Measurements from ENCODE around the gene SIRT4. TPM values are rescaled to one million over a fixed set of nuclear protein-coding genes. Genes with fewer than 3 reads are reported as not detected.

The SIRT4 gene
- total RNA-seq, 1 donor = 1.1 TPM

DNA sequence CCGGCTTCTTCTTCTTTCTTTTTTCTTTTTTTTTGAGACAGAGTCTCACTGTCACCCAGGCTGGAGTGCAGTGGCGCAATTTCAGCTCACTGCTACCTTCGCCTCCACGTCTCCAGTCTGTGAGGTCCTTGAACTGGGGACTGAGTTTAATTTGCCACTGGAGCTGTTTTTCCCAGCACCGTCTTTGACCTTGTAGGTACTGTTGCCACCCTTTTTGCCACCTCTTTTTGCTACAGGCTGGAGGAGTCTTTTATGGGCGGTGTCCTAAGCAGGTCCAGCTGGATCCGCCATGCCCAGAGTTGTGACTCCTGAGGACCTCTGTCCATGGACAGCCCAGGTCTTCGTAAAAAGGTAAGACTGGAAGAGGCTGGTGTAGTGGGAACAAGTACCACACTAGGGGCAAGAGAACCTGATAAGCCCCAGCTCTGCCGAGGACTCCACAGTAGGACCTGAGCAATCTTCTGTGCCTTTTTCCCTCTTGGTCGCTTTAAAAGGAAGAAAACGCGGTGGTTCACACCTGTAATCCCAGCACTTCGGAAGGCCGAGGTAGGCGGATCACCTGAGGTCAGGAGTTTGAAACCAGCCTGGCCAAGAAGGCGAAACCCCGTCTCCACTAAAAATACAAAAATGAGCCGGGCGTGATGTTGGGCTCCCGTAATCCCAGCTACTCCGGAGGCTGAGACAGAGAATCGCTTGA lies 11.4 kb upstream of the SIRT4 start:
- no peaks in the 10 kb centered on the region for H3K9me3 ChIP-seq (ENCODE audit: low read depth, low read length)
- H3K4me3 ChIP-seq (ENCODE audit: insufficient read depth, low read length) = peak overlapping the region; percentile 51
- peak overlapping the region; percentile 23 for H3K27ac ChIP-seq (ENCODE audit: low read depth, low read length)
- DNase-seq (ENCODE audit: insufficient read length, low spot score, missing footprints) = peak; percentile 49
- TF ChIP-seq, protein P1, sequence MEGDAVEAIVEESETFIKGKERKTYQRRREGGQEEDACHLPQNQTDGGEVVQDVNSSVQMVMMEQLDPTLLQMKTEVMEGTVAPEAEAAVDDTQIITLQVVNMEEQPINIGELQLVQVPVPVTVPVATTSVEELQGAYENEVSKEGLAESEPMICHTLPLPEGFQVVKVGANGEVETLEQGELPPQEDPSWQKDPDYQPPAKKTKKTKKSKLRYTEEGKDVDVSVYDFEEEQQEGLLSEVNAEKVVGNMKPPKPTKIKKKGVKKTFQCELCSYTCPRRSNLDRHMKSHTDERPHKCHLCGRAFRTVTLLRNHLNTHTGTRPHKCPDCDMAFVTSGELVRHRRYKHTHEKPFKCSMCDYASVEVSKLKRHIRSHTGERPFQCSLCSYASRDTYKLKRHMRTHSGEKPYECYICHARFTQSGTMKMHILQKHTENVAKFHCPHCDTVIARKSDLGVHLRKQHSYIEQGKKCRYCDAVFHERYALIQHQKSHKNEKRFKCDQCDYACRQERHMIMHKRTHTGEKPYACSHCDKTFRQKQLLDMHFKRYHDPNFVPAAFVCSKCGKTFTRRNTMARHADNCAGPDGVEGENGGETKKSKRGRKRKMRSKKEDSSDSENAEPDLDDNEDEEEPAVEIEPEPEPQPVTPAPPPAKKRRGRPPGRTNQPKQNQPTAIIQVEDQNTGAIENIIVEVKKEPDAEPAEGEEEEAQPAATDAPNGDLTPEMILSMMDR (IDR thresholded peaks at IDR 0.05; ENCODE audit: extremely low read depth, low read depth, low read length) = no peak
- peak overlapping the region; percentile 23 for H2AFZ ChIP-seq (ENCODE audit: low read length)
- no peaks in the 10 kb centered on the region for H4K20me1 ChIP-seq (ENCODE audit: insufficient read depth, low read length)
- no peaks in the 10 kb centered on the region for H3K36me3 ChIP-seq (ENCODE audit: insufficient read depth, low read length)
- H3K4me1 ChIP-seq (ENCODE audit: insufficient read depth, low read length) = peaks cover 16% of the 10 kb centered on the region
- H3K79me2 ChIP-seq (ENCODE audit: insufficient read depth, low read length) = no peaks in the 10 kb centered on the region
- peak overlapping the region; percentile 77 for H3K4me2 ChIP-seq (ENCODE audit: insufficient read depth, low read length)
- H3K27me3 ChIP-seq (ENCODE audit: insufficient read depth, low read length) = no peaks in the 10 kb centered on the region

DNA sequence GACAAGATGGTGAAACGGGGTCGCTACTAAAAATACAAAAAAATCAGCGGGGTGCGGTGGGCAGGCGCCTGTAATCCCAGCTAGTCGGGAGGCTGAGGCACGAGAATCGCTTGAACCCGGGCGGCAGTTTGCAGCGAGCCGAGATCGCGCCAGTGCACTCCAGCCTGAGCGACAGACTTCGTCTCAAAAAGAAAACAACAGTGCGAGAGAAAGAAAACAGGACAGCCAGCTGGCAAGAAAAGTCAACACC lies 9.8 kb upstream of the SIRT4 start:
- Histone ChIP-seq H3K36me3 (ENCODE audit: insufficient read depth, low read length) (no peaks in the 10 kb centered on the region), H2AFZ (ENCODE audit: low read length) (peak overlapping the region; percentile 32), H3K27me3 (ENCODE audit: insufficient read depth, low read length) (no peaks in the 10 kb centered on the region), H3K4me1 (ENCODE audit: insufficient read depth, low read length) (peaks cover 12% of the 10 kb centered on the region), H3K9me3 (ENCODE audit: low read depth, low read length) (no peaks in the 10 kb centered on the region), H3K4me3 (ENCODE audit: insufficient read depth, low read length) (peak overlapping the region; percentile 68), H3K4me2 (ENCODE audit: insufficient read depth, low read length) (peak overlapping the region; percentile 90), H3K27ac (ENCODE audit: low read depth, low read length) (peak overlapping the region; percentile 99), H4K20me1 (ENCODE audit: insufficient read depth, low read length) (no peaks in the 10 kb centered on the region), H3K79me2 (ENCODE audit: insufficient read depth, low read length) (no peaks in the 10 kb centered on the region)
- TF ChIP-seq, protein P1 (IDR thresholded peaks at IDR 0.05; ENCODE audit: extremely low read depth, low read depth, low read length) = no peak
- no peak for DNase-seq (ENCODE audit: insufficient read length, low spot score, missing footprints)

DNA sequence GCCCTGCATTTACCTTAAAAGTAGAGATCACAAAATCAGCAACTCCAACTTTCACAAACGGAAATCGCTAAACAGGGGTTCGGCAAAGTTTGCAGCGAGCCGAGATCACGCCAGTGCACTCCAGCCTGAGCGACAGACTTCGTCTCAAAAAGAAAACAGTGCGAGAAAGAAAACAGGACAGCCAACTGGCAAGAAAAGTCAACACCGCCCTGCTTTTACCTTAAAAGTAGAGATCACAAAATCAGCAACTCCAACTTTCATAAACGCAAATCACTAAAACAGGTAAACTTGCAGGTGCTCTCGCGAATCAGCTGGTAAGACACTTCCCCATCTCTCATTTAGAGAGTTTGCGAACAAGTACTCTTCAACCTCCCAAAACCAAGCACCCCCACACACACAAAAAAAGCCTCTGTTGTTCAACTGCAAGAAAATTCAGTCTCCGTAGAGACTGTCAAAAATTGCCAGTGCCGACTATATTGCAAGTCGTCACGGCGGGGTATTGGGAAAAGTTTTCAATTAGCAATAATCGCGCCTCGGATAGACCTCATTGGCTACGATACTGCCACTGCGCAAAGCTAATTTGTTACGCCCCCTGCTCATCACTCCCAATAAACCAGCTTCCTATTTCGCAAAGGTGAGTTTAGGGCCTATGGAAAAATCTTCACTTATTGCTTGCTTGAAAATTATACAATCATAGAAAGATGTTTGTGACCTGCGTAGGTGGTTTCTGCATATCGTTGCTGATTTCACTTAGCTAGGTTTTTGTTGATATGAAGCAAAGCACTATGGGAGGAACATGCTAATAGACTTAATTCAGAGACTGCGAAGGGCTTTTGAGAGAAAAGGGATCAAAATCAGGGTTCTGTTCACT lies 9.2 kb upstream of the SIRT4 start, which contains the start of gene RNU4-1:
Gene RNU4-1, minus strand, starts transcription at position 577 of the 871 bp plus-strand sequence.
- Histone ChIP-seq H3K4me2 (ENCODE audit: insufficient read depth, low read length) (peak within 1 kb of the TSS; percentile 90), H3K27ac (ENCODE audit: low read depth, low read length) (peak within 1 kb of the TSS; percentile 99), H3K27me3 (ENCODE audit: insufficient read depth, low read length) (no peaks in the 10 kb centered on the region), H2AFZ (ENCODE audit: low read length) (peak within 1 kb of the TSS; percentile 53), H4K20me1 (ENCODE audit: insufficient read depth, low read length) (no peaks in the 10 kb centered on the region), H3K36me3 (ENCODE audit: insufficient read depth, low read length) (no peaks in the 10 kb centered on the region), H3K79me2 (ENCODE audit: insufficient read depth, low read length) (no peaks in the 10 kb centered on the region), H3K9me3 (ENCODE audit: low read depth, low read length) (no peaks in the 10 kb centered on the region), H3K4me1 (ENCODE audit: insufficient read depth, low read length) (peaks cover 12% of the 10 kb centered on the region), H3K4me3 (ENCODE audit: insufficient read depth, low read length) (peak within 1 kb of the TSS; percentile 68)
- DNase-seq (ENCODE audit: insufficient read length, low spot score, missing footprints) = peak; percentile 76
- TF ChIP-seq, protein P1 (IDR thresholded peaks at IDR 0.05; ENCODE audit: extremely low read depth, low read depth, low read length) = no peak

DNA sequence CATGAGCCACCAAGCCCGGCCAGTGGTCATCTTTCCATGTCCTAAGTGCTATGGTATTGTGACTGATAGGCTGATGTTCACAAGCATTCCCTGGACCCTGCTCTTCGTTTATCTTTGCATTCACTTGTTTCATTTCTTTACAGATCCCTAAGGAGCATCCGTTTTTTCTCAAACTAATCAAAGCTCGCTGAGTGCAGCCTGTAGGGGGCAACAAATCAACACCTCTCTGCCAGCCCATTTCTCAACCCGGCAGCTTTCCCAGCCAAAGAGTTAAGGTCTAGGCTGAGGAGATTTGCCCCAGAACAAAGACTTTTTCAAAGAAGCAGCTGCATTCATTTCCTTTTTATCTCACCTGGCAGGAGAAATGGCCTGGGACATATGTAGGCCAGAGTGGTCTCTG lies 12.1 kb downstream of the SIRT4 start:
- Histone ChIP-seq H3K79me2 (ENCODE audit: insufficient read depth, low read length) (no peaks in the 10 kb centered on the region), H3K27me3 (ENCODE audit: insufficient read depth, low read length) (no peaks in the 10 kb centered on the region), H3K9me3 (ENCODE audit: low read depth, low read length) (no peaks in the 10 kb centered on the region), H4K20me1 (ENCODE audit: insufficient read depth, low read length) (no peaks in the 10 kb centered on the region), H3K4me1 (ENCODE audit: insufficient read depth, low read length) (peaks cover 8% of the 10 kb centered on the region), H3K27ac (ENCODE audit: low read depth, low read length) (no peak overlapping the region), H3K4me3 (ENCODE audit: insufficient read depth, low read length) (no peak overlapping the region), H3K36me3 (ENCODE audit: insufficient read depth, low read length) (no peaks in the 10 kb centered on the region), H3K4me2 (ENCODE audit: insufficient read depth, low read length) (no peak overlapping the region), H2AFZ (ENCODE audit: low read length) (no peak overlapping the region)
- no peak for DNase-seq (ENCODE audit: insufficient read length, low spot score, missing footprints)
- TF ChIP-seq, protein P1 (IDR thresholded peaks at IDR 0.05; ENCODE audit: extremely low read depth, low read depth, low read length) = peak; percentile 37
